ENCODE measurements around the gene KDM6A.
"Not testable (repeated sequence)": the region's sequence is repeated elsewhere in the genome, so short reads cannot be mapped to it uniquely, and the experiment has no call there.

Gene KDM6A

GRCh38 chrX:44922980-44923379 lies 50.0 kb downstream of the KDM6A start:
- no peak for DNase-seq (ENCODE audit: low read depth in 2 of 2, low spot score in 1 of 2)

- DNase-seq (ENCODE audit: low read depth in 2 of 2, low spot score in 1 of 2), result no peak
Measured at GRCh38 chrX:44927398-44927797, 54.4 kb downstream of the KDM6A start.

GRCh38 chrX:44931441-44931973 lies 58.5 kb downstream of the KDM6A start:
- DNase-seq (ENCODE audit: low read depth in 2 of 2, low spot score in 1 of 2), result no peak

GRCh38 chrX:44935172-44935571 lies 62.2 kb downstream of the KDM6A start:
- no peak for DNase-seq (ENCODE audit: low read depth in 2 of 2, low spot score in 1 of 2)

- DNase-seq (ENCODE audit: low read depth in 2 of 2, low spot score in 1 of 2), result no peak
Measured at GRCh38 chrX:44935640-44936039, 62.7 kb downstream of the KDM6A start.

GRCh38 chrX:44937606-44938005 lies 64.6 kb downstream of the KDM6A start:
- no peak for DNase-seq (ENCODE audit: low read depth in 2 of 2, low spot score in 1 of 2)

GRCh38 chrX:44938111-44938510 lies 65.1 kb downstream of the KDM6A start:
- no peak for DNase-seq (ENCODE audit: low read depth in 2 of 2, low spot score in 1 of 2)

GRCh38 chrX:44940541-44940940 lies 67.6 kb downstream of the KDM6A start:
- DNase-seq (ENCODE audit: low read depth in 2 of 2, low spot score in 1 of 2), result not testable (repeated sequence)

GRCh38 chrX:44943007-44943406 lies 70.0 kb downstream of the KDM6A start:
- DNase-seq (ENCODE audit: low read depth in 2 of 2, low spot score in 1 of 2), result no peak

GRCh38 chrX:44944894-44945293 lies 71.9 kb downstream of the KDM6A start:
- no peak for DNase-seq (ENCODE audit: low read depth in 2 of 2, low spot score in 1 of 2)

GRCh38 chrX:44945736-44946135 lies 72.7 kb downstream of the KDM6A start:
- no peak for DNase-seq (ENCODE audit: low read depth in 2 of 2, low spot score in 1 of 2)

- no peak for DNase-seq (ENCODE audit: low read depth in 2 of 2, low spot score in 1 of 2)
Measured at GRCh38 chrX:44946771-44947170, 73.8 kb downstream of the KDM6A start.

GRCh38 chrX:44947995-44948394 lies 75.0 kb downstream of the KDM6A start:
- DNase-seq (ENCODE audit: low read depth in 2 of 2, low spot score in 1 of 2), result no peak

- DNase-seq (ENCODE audit: low read depth in 2 of 2, low spot score in 1 of 2), result no peak
Measured at GRCh38 chrX:44948406-44948805, 75.4 kb downstream of the KDM6A start.

GRCh38 chrX:44949125-44949524 lies 76.1 kb downstream of the KDM6A start:
- DNase-seq (ENCODE audit: low read depth in 2 of 2, low spot score in 1 of 2), result no peak

- DNase-seq (ENCODE audit: low read depth in 2 of 2, low spot score in 1 of 2), result not testable (repeated sequence)
Measured at GRCh38 chrX:44950471-44951366, 77.7 kb downstream of the KDM6A start.

GRCh38 chrX:44951572-44952067 lies 78.6 kb downstream of the KDM6A start:
- DNase-seq (ENCODE audit: low read depth in 2 of 2, low spot score in 1 of 2), result no peak

- no peak for DNase-seq (ENCODE audit: low read depth in 2 of 2, low spot score in 1 of 2)
Measured at GRCh38 chrX:44952329-44953027, 79.5 kb downstream of the KDM6A start.

GRCh38 chrX:44953734-44954502 lies 80.9 kb downstream of the KDM6A start:
- DNase-seq (ENCODE audit: low read depth in 2 of 2, low spot score in 1 of 2), result no peak

GRCh38 chrX:44954562-44954961 lies 81.6 kb downstream of the KDM6A start:
- no peak for DNase-seq (ENCODE audit: low read depth in 2 of 2, low spot score in 1 of 2)

- no peak for DNase-seq (ENCODE audit: low read depth in 2 of 2, low spot score in 1 of 2)
Measured at GRCh38 chrX:44957848-44958247, 84.9 kb downstream of the KDM6A start.

Measured in stimulated activated CD8-positive, alpha-beta memory T cell treated with anti-CD3 and anti-CD28 coated beads, Interleukin-4, amount 100 ng/mL, for 1 hour (primary cell).